ENCODE measurements around the gene HSPA9. TPM values are rescaled to one million over a fixed set of nuclear protein-coding genes. Genes with fewer than 3 reads are reported as not detected.

Gene HSPA9
- total RNA-seq, 2 experiments from 2014 or later: 205 to 217 TPM

GRCh38 chr5:138549414-138549813 lies 25.8 kb downstream of the HSPA9 start:
- Mint-ChIP-seq H3K36me3 (ENCODE audit: low read depth) (peaks cover 27% of the 10 kb centered on the region), H3K4me1 (peaks cover 34% of the 10 kb centered on the region), H3K27ac (no peak overlapping the region), H3K4me3 (no peak overlapping the region), H3K9me3 (no peaks in the 10 kb centered on the region), H3K27me3 (no peaks in the 10 kb centered on the region)
- POLR2A ChIA-PET: no interaction called here
- CTCF ChIA-PET: interaction anchor here (0.7 to 2.9 kb wide), 3 partner anchors 19 to 513 kb away, joined by 3 to 15 read pairs (median 5); no protein-coding TSS in a partner anchor
- DNase-seq: no peak

GRCh38 chr5:138545919-138546562 lies 29.2 kb downstream of the HSPA9 start:
- Mint-ChIP-seq H3K36me3 (ENCODE audit: low read depth) (peaks cover 15% of the 10 kb centered on the region), H3K4me3 (no peak overlapping the region), H3K27ac (peak overlapping the region; percentile 33), H3K4me1 (peaks cover 48% of the 10 kb centered on the region), H3K27me3 (no peaks in the 10 kb centered on the region), H3K9me3 (no peaks in the 10 kb centered on the region)
- no peak for DNase-seq
- ChIA-PET POLR2A (interaction anchor here (3.1 kb wide), 1 partner anchor 29 kb away, joined by 14 read pairs; the partner anchor contains the start of gene HSPA9), CTCF (no interaction called here)

- no peaks in the 10 kb centered on the region for H3K9me3 Mint-ChIP-seq
Measured at GRCh38 chr5:138544181-138545134, 30.7 kb downstream of the HSPA9 start.

GRCh38 chr5:138543730-138544104 lies 31.5 kb downstream of the HSPA9 start:
- Mint-ChIP-seq H3K27ac (peak overlapping the region; percentile 99), H3K36me3 (ENCODE audit: low read depth) (peaks cover 27% of the 10 kb centered on the region), H3K27me3 (no peaks in the 10 kb centered on the region)

More at GRCh38 chr5:138544181-138545134, 30.7 kb downstream of the HSPA9 start:
- peak overlapping the region; percentile 99 for H3K27ac Mint-ChIP-seq
- peak; percentile 25 for DNase-seq
- H3K4me1 Mint-ChIP-seq: peaks cover 63% of the 10 kb centered on the region
- no peaks in the 10 kb centered on the region for H3K27me3 Mint-ChIP-seq
- H3K36me3 Mint-ChIP-seq (ENCODE audit: low read depth): peaks cover 21% of the 10 kb centered on the region
- H3K4me3 Mint-ChIP-seq: peak overlapping the region; percentile 96
- ChIA-PET CTCF (interaction anchor here (0.5 to 3.3 kb wide), 10 partner anchors 21 to 1026 kb away, joined by 3 to 25 read pairs (median 6); partner anchors contain the start of genes CDC25C, EGR1, HSPA9 and KDM3B), POLR2A (interaction anchor here (0.9 to 4.3 kb wide), 26 partner anchors 9 to 870 kb away, joined by 3 to 109 read pairs (median 9); partner anchors contain the start of genes BRD8, CDC25C, EGR1 and FAM53C)

GRCh38 chr5:138542956-138543729 lies 32.1 kb downstream of the HSPA9 start, which contains the start of gene ETF1:
TSS of gene ETF1 (minus strand) at chr5:138543236. CDS start at chr5:138542918, 318 bp downstream.
- H3K4me1 Mint-ChIP-seq: peaks cover 64% of the 10 kb centered on the region

More at GRCh38 chr5:138543730-138544104, 31.5 kb downstream of the HSPA9 start:
- no peak for DNase-seq
- Mint-ChIP-seq H3K4me3 (peak overlapping the region; percentile 96), H3K9me3 (no peaks in the 10 kb centered on the region), H3K4me1 (peaks cover 67% of the 10 kb centered on the region)
- ChIA-PET POLR2A (interaction anchor here (0.7 to 4.3 kb wide), 32 partner anchors 10 to 1019 kb away, joined by 3 to 109 read pairs (median 9); partner anchors contain the start of genes BRD8, CDC25C, EGR1 and FAM53C), CTCF (interaction anchor here (0.6 to 3.3 kb wide), 13 partner anchors 8 to 798 kb away, joined by 3 to 25 read pairs (median 6); partner anchors contain the start of genes CDC23, CDC25C, EGR1 and HSPA9)

GRCh38 chr5:138542180-138542955 lies 32.8 kb downstream of the HSPA9 start:
- ChIA-PET CTCF (interaction anchor here (0.7 to 3.3 kb wide), 12 partner anchors 10 to 799 kb away, joined by 3 to 25 read pairs (median 6); partner anchors contain the start of genes CDC23, EGR1, HSPA9 and KDM3B), POLR2A (interaction anchor here (0.7 to 4.3 kb wide), 32 partner anchors 9 to 881 kb away, joined by 3 to 109 read pairs (median 9); partner anchors contain the start of genes BRD8, CDC25C, EGR1 and FAM53C)
- no peaks in the 10 kb centered on the region for H3K9me3 Mint-ChIP-seq
- DNase-seq: peak; percentile 26
- H3K27ac Mint-ChIP-seq: peak overlapping the region; percentile 99
- H3K4me3 Mint-ChIP-seq: peak overlapping the region; percentile 96
- H3K4me1 Mint-ChIP-seq: peaks cover 59% of the 10 kb centered on the region
- no peaks in the 10 kb centered on the region for H3K27me3 Mint-ChIP-seq
- peaks cover 31% of the 10 kb centered on the region for H3K36me3 Mint-ChIP-seq (ENCODE audit: low read depth)

More at GRCh38 chr5:138542956-138543729, 32.1 kb downstream of the HSPA9 start, which contains the start of gene ETF1:
- CTCF ChIA-PET: interaction anchor here (0.7 to 3.3 kb wide), 13 partner anchors 9 to 798 kb away, joined by 3 to 25 read pairs (median 6); partner anchors contain the start of genes CDC23, CDC25C, EGR1 and HSPA9
- H3K27ac Mint-ChIP-seq: peak within 1 kb of the TSS; percentile 99
- peak within 1 kb of the TSS; percentile 96 for H3K4me3 Mint-ChIP-seq
- peak; percentile 100 for DNase-seq
- POLR2A ChIA-PET: interaction anchor here (0.7 to 4.3 kb wide), 35 partner anchors 10 to 1020 kb away, joined by 3 to 109 read pairs (median 8); partner anchors contain the start of genes BRD8, CDC25C, EGR1 and FAM53C
- H3K27me3 Mint-ChIP-seq: no peaks in the 10 kb centered on the region
- H3K36me3 Mint-ChIP-seq (ENCODE audit: low read depth): peaks cover 31% of the 10 kb centered on the region
- no peaks in the 10 kb centered on the region for H3K9me3 Mint-ChIP-seq

- no peaks in the 10 kb centered on the region for H3K27me3 Mint-ChIP-seq
- H3K36me3 Mint-ChIP-seq (ENCODE audit: low read depth): peaks cover 33% of the 10 kb centered on the region
- no peak for DNase-seq
- CTCF ChIA-PET: interaction anchor here (0.7 to 3.3 kb wide), 6 partner anchors 10 to 732 kb away, joined by 3 to 25 read pairs (median 6); partner anchors contain the start of genes HSPA9 and KDM3B
- H3K27ac Mint-ChIP-seq: peak overlapping the region; percentile 99
- POLR2A ChIA-PET: interaction anchor here (0.7 to 4.3 kb wide), 12 partner anchors 12 to 204 kb away, joined by 3 to 109 read pairs (median 13); partner anchors contain the start of genes EGR1, FAM53C, HSPA9 and KDM3B
- H3K4me3 Mint-ChIP-seq: peak overlapping the region; percentile 96
- no peaks in the 10 kb centered on the region for H3K9me3 Mint-ChIP-seq
- peaks cover 64% of the 10 kb centered on the region for H3K4me1 Mint-ChIP-seq
Measured at GRCh38 chr5:138541511-138542179, 33.6 kb downstream of the HSPA9 start.

- H3K36me3 Mint-ChIP-seq (ENCODE audit: low read depth): peaks cover 41% of the 10 kb centered on the region
- no peaks in the 10 kb centered on the region for H3K9me3 Mint-ChIP-seq
- H3K27ac Mint-ChIP-seq: no peak overlapping the region
- ChIA-PET POLR2A (interaction anchor here (1.0 kb wide), 1 partner anchor 13 kb away, joined by 4 read pairs; no protein-coding TSS in a partner anchor), CTCF (no interaction called here)
- no peak for DNase-seq
- H3K4me1 Mint-ChIP-seq: peaks cover 58% of the 10 kb centered on the region
- no peak overlapping the region for H3K4me3 Mint-ChIP-seq
- H3K27me3 Mint-ChIP-seq: no peaks in the 10 kb centered on the region
Measured at GRCh38 chr5:138539791-138540190, 35.4 kb downstream of the HSPA9 start.

GRCh38 chr5:138538943-138539627 lies 36.1 kb downstream of the HSPA9 start:
- peaks cover 55% of the 10 kb centered on the region for H3K4me1 Mint-ChIP-seq
- POLR2A ChIA-PET: no interaction called here

GRCh38 chr5:138536665-138537315 lies 38.4 kb downstream of the HSPA9 start:
- CTCF ChIA-PET: interaction anchor here (1.1 to 1.7 kb wide), 2 partner anchors 10 to 11 kb away, joined by 3 to 6 read pairs; no protein-coding TSS in a partner anchor
- peaks cover 62% of the 10 kb centered on the region for H3K4me1 Mint-ChIP-seq

More at GRCh38 chr5:138538943-138539627, 36.1 kb downstream of the HSPA9 start:
- no peak overlapping the region for H3K4me3 Mint-ChIP-seq
- no peaks in the 10 kb centered on the region for H3K27me3 Mint-ChIP-seq
- no peaks in the 10 kb centered on the region for H3K9me3 Mint-ChIP-seq
- H3K27ac Mint-ChIP-seq: no peak overlapping the region
- CTCF ChIA-PET: no interaction called here
- H3K36me3 Mint-ChIP-seq (ENCODE audit: low read depth): peaks cover 43% of the 10 kb centered on the region
- DNase-seq: no peak

More at GRCh38 chr5:138536665-138537315, 38.4 kb downstream of the HSPA9 start:
- Mint-ChIP-seq H3K9me3 (no peaks in the 10 kb centered on the region), H3K4me3 (no peak overlapping the region), H3K27me3 (no peaks in the 10 kb centered on the region), H3K36me3 (ENCODE audit: low read depth) (peaks cover 52% of the 10 kb centered on the region), H3K27ac (peak overlapping the region; percentile 42)
- POLR2A ChIA-PET: interaction anchor here (0.6 to 2.1 kb wide), 3 partner anchors 10 to 39 kb away, joined by 3 to 5 read pairs (median 5); partner anchors contain the start of gene HSPA9
- no peak for DNase-seq
